Measurements from ENCODE around the gene CARD11.

GRCh38 chr7:2979951-2980350, 63.7 kb downstream of the CARD11 start:
- TF ChIP-seq CTCF (IDR thresholded peaks at IDR 0.05): no peak
- no peak for TF ChIP-seq EZH2 (IDR thresholded peaks at IDR 0.05; ENCODE audit: borderline replicate concordance, insufficient read depth, low read depth, low read length, poor library complexity, severe bottlenecking)
